Left ventricle myocardium inferior (tissue), 1 donor: Measurements from ENCODE around the gene HCRT. TPM values are rescaled to one million over a fixed set of nuclear protein-coding genes. Genes with fewer than 3 reads are reported as not detected.

ENCODE experiments used
- DNase-seq: peaks from one replicate; pipeline ENCODE4 v3.0.0-alpha.2; 2020
- H3K27ac ChIP-seq: fragments of 200-600 bp; replicated peaks from 2 replicates; pipeline ENCODE4 v1.8.0; 2021
- H3K27me3 ChIP-seq: fragments of 200-600 bp; 2 replicates; pipeline ENCODE4 v1.8.0; 2021; ENCODE audit warnings: low read depth
- H3K36me3 ChIP-seq: fragments of 200-600 bp; 2 replicates; pipeline ENCODE4 v1.8.0; 2021
- H3K4me1 ChIP-seq: fragments of 200-600 bp; 2 replicates; pipeline ENCODE4 v1.8.0; 2021
- H3K4me3 ChIP-seq: fragments of 200-600 bp; 2 replicates; pipeline ENCODE4 v1.8.0; 2021; ENCODE audit warnings: mild to moderate bottlenecking, moderate library complexity
- H3K9me3 ChIP-seq: fragments of 200-600 bp; replicated peaks from 2 replicates; pipeline ENCODE4 v1.8.0; 2021
- intact Hi-C: fragments of 100-400 bp; cut with micrococcal nuclease; formaldehyde crosslinking; loops from one replicate; pipeline ENCODE4 v1.11.0; 2022
- total RNA-seq: library from RNA; stranded (reverse); fragmentation: NEBNext Ultra II Directional; extraction: Animal tissue kit (Norgen Biotek cat#: 25700); gene quantifications from one replicate; pipeline ENCODE4 v1.2.1, GENCODE V29; 2021
- TF ChIP-seq, protein P1 (sequence below): fragments of 200-600 bp; IDR thresholded peaks from 2 replicates; pipeline ENCODE4 v1.8.0; 2021; ENCODE audit warnings: antibody characterized with exemption, mild to moderate bottlenecking, borderline replicate concordance
- donor health status: DM: no; HTN: yes; CAD: no; lungs with severe emphysema.

The HCRT gene
- total RNA-seq, 1 donor from 2014 or later: not detected

DNA sequence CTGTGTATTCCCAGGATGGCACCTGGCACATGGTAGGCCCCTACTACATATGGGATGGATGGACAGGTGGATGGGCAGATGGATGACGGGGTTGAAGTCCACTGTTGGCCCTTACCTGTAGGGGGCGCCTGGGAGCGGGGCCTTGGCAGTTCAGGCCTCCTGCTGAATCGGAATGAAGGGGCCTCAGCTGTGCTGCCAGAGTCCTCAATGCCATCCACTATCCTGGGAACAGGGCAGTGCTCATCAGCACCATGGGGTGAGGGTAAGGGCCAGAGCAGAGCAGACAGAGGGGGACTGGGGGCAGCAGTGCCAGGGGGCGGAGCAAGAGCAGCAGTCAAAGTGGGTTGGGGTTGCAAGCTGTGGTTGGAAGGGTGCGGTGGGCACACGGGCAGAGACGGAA lies 22.1 kb downstream of the HCRT start:
- Histone ChIP-seq H3K4me1 (no peaks in the 10 kb centered on the region), H3K27ac (no peak overlapping the region), H3K9me3 (no peaks in the 10 kb centered on the region), H3K4me3 (no peak overlapping the region), H3K36me3 (no peaks in the 10 kb centered on the region), H3K27me3 (no peaks in the 10 kb centered on the region)
- intact Hi-C loops: no loop called here
- TF ChIP-seq, protein P1, sequence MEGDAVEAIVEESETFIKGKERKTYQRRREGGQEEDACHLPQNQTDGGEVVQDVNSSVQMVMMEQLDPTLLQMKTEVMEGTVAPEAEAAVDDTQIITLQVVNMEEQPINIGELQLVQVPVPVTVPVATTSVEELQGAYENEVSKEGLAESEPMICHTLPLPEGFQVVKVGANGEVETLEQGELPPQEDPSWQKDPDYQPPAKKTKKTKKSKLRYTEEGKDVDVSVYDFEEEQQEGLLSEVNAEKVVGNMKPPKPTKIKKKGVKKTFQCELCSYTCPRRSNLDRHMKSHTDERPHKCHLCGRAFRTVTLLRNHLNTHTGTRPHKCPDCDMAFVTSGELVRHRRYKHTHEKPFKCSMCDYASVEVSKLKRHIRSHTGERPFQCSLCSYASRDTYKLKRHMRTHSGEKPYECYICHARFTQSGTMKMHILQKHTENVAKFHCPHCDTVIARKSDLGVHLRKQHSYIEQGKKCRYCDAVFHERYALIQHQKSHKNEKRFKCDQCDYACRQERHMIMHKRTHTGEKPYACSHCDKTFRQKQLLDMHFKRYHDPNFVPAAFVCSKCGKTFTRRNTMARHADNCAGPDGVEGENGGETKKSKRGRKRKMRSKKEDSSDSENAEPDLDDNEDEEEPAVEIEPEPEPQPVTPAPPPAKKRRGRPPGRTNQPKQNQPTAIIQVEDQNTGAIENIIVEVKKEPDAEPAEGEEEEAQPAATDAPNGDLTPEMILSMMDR: peak; percentile 46
- DNase-seq: no peak

DNA sequence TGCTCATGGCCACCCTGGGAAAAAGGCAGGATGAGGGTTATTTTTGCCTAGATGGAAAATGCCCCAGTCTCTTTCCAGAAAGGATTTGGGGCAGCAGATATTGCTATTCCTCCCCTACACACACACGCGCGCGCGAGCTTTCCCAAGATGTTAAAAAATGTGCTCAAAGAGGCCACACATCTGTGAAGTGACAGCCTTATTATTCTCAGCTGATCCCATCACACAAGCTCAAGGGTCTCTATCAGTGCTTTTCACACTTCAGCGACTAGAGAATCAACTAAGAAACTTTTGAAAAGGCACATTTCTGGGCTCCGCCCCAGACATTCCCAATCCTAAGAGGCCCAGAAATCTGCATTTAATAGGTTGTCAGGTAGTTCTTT lies 24.7 kb downstream of the HCRT start:
- H3K27ac ChIP-seq: no peak overlapping the region
- no peak overlapping the region for H3K4me3 ChIP-seq
- intact Hi-C loops: no loop called here
- H3K27me3 ChIP-seq: no peaks in the 10 kb centered on the region
- H3K9me3 ChIP-seq: no peaks in the 10 kb centered on the region
- TF ChIP-seq, protein P1: no peak
- DNase-seq: no peak
- H3K4me1 ChIP-seq: peaks cover 3% of the 10 kb centered on the region
- H3K36me3 ChIP-seq: no peaks in the 10 kb centered on the region

DNA sequence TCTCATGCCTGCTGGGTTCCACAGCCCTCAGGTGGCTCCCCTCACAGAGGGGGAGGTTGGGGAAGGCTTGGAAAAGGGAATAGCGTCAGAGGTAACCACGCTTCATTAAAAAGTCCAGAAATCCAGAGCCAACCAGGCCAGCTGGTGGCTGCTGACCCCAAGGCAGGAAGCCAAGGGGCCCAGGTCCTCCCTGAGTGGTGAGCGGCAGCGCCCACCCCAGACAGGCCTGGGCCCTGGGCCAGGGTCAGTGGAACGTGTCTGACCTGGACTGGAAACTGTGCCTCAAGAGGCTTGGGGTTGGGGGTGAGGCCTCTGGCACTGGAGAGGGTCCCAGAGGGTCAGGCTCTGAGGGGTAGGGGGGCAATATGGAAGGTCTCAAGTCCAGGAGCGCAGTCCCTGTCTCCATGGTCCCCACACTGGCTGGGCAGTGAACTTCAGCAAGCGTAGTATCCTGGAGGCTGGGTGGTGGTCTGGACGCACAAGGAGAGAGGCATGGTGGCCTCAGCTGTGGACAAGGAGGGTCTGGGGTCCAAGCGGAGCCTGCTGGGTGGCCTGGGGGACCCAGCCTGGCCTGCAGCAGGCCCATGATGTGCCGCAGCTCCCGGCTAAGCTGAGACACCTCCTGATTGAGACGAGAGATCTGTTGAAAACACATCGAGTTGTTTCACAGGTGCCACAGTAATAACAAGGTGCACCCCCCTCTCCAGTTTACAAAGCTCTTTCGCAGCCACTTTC lies 25.3 kb downstream of the HCRT start:
- Histone ChIP-seq H3K4me1 (peaks cover 7% of the 10 kb centered on the region), H3K4me3 (no peak overlapping the region), H3K9me3 (no peaks in the 10 kb centered on the region), H3K27me3 (no peaks in the 10 kb centered on the region), H3K27ac (no peak overlapping the region), H3K36me3 (no peaks in the 10 kb centered on the region)
- no peak for DNase-seq
- TF ChIP-seq, protein P1: no peak
- intact Hi-C loops: no loop called here

DNA sequence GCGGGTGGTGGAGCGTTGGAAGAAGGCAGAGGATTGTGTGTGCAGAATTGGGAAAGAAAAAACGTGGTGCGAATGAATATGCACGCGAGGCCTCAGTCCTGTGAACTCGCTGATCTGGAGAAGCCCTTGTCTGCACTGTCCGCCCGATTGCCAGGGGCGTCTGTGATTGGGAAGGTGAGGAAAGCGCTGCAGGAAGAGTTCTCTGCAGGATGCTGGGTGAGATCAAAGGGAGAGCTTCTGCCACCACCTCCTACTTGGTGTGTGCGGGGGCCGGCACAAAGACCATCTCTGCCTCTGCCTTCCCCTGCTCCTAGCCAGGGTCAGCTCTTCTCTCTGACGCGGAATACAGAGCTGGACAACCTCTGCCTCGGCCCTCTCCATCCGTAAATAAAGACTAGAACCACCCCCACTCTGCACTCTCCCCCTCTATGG lies 29.6 kb downstream of the HCRT start:
- Histone ChIP-seq H3K4me3 (peak overlapping the region; percentile 100), H3K27ac (peak overlapping the region; percentile 91), H3K36me3 (peaks cover 6% of the 10 kb centered on the region), H3K4me1 (peaks cover 49% of the 10 kb centered on the region), H3K9me3 (no peaks in the 10 kb centered on the region), H3K27me3 (no peaks in the 10 kb centered on the region)
- no peak for DNase-seq
- TF ChIP-seq, protein P1: no peak
- intact Hi-C loops: no loop called here

DNA sequence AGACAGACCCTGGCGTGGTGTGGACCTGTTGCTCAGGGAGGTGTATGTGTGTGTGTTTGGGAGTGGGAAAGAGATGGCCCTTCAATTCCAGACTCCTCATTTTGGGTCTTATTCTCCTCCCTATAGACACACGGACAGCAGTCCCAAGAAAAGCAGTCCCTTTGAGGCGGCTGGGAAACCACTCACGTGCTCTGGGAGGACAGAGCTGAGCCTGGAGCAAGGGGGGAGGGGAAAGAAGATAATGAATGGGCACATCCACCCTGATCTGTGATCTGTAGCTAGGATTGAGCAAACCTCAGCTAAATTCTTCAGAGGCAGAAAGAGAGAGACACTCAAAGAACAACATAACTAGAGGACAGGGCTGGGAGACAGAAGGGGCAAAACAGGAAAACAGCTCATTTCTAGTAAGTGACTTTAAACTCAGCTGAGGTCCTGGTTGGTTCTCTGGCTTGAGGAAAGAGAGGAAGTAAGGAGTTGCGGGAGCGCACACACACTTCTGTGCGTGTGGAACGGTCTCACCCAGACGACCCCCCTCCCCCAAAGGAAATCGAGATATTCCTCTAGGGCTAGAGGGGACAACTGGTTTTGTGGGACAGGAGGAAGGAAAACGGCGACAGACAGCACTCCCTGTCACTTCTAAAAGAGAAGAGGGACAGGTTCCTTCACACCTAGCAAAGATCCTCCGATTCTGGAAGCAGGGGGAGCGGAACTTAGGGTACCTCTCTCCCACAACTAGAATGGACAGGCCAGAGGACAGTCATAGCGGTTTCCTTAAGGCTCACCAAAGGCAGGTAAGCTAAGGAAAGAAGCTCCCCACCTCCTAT lies 31.1 kb downstream of the HCRT start:
- Histone ChIP-seq H3K4me1 (peaks cover 62% of the 10 kb centered on the region), H3K9me3 (no peaks in the 10 kb centered on the region), H3K36me3 (peaks cover 7% of the 10 kb centered on the region), H3K27ac (peak overlapping the region; percentile 91), H3K27me3 (no peaks in the 10 kb centered on the region), H3K4me3 (peak overlapping the region; percentile 100)
- intact Hi-C loops: no loop called here
- TF ChIP-seq, protein P1: no peak
- DNase-seq: no peak
